ACC112 (cell line): ENCODE results near the gene SNX9.
"Not testable (repeated sequence)": the region's sequence is repeated elsewhere in the genome, so short reads cannot be mapped to it uniquely, and the experiment has no call there.

Experiments used
- H2AFZ ChIP-seq: fragments of 200-600 bp; sonication (generic); one replicate; pipeline ENCODE4 v1.6.0; 2017; ENCODE audit warnings: antibody characterized with exemption, low read length; ENCODE audit not compliant: unreplicated experiment
- H3K27ac ChIP-seq: fragments of 200-600 bp; sonication (generic); 2 replicates; pipeline ENCODE4 v1.5.1; 2014; ENCODE audit warnings: low read depth, mild to moderate bottlenecking, antibody characterized with exemption, low read length, moderate library complexity
- H3K27me3 ChIP-seq: fragments of 200-600 bp; sonication (generic); 2 replicates; pipeline ENCODE4 v1.6.1; 2014; ENCODE audit warnings: mild to moderate bottlenecking, antibody characterized with exemption, low read length, moderate library complexity, mixed read lengths; ENCODE audit not compliant: insufficient read depth
- H3K36me3 ChIP-seq: fragments of 200-600 bp; sonication (generic); 2 replicates; pipeline ENCODE4 v1.6.1; 2016; ENCODE audit warnings: mild to moderate bottlenecking, antibody characterized with exemption, low read length, moderate library complexity, mixed read lengths; ENCODE audit not compliant: insufficient read depth
- H3K4me1 ChIP-seq: fragments of 200-600 bp; sonication (generic); one replicate; pipeline ENCODE4 v1.6.1; 2016; ENCODE audit warnings: low read length, mixed read lengths; ENCODE audit not compliant: insufficient read depth, unreplicated experiment, control insufficient read depth
- H3K4me3 ChIP-seq: fragments of 200-600 bp; sonication (generic); 2 replicates; pipeline ENCODE4 v1.5.1; 2014; ENCODE audit warnings: mild to moderate bottlenecking, low read depth, low read length
- H3K79me2 ChIP-seq: fragments of 200-600 bp; sonication (generic); one replicate; pipeline ENCODE4 v1.6.0; 2016; ENCODE audit warnings: low read length; ENCODE audit not compliant: control insufficient read depth, unreplicated experiment, insufficient read depth

The SNX9 gene

GRCh38 chr6:157847846-157848245, 24.8 kb downstream of the SNX9 start:
- peaks cover 23% of the 10 kb centered on the region for H3K4me1 ChIP-seq
- H2AFZ ChIP-seq = no peak overlapping the region
- H3K36me3 ChIP-seq = 0 out of 2 replicates have a peak, but pooled peaks cover 12% of the 10 kb centered on the region
- no peaks in the 10 kb centered on the region for H3K27me3 ChIP-seq
- H3K27ac ChIP-seq = no peak overlapping the region
- H3K79me2 ChIP-seq = peaks cover 88% of the 10 kb centered on the region
- no peak overlapping the region for H3K4me3 ChIP-seq

GRCh38 chr6:157848693-157849092, 25.6 kb downstream of the SNX9 start:
- peaks cover 23% of the 10 kb centered on the region for H3K4me1 ChIP-seq
- H3K4me3 ChIP-seq = no peak overlapping the region
- no peak overlapping the region for H3K27ac ChIP-seq
- H3K79me2 ChIP-seq = peaks cover 92% of the 10 kb centered on the region
- peaks cover 15% of the 10 kb centered on the region for H3K36me3 ChIP-seq
- no peaks in the 10 kb centered on the region for H3K27me3 ChIP-seq
- no peak overlapping the region for H2AFZ ChIP-seq

GRCh38 chr6:157849288-157850017, 26.4 kb downstream of the SNX9 start:
- H3K27ac ChIP-seq = no peak overlapping the region
- no peak overlapping the region for H2AFZ ChIP-seq
- no peaks in the 10 kb centered on the region for H3K27me3 ChIP-seq
- peaks cover 94% of the 10 kb centered on the region for H3K79me2 ChIP-seq
- no peak overlapping the region for H3K4me3 ChIP-seq
- H3K36me3 ChIP-seq = peaks cover 22% of the 10 kb centered on the region
- peaks cover 16% of the 10 kb centered on the region for H3K4me1 ChIP-seq

- H3K4me1 ChIP-seq = peaks cover 15% of the 10 kb centered on the region
Observed at GRCh38 chr6:157850030-157850429, 27.0 kb downstream of the SNX9 start.

GRCh38 chr6:157853018-157853805, 30.2 kb downstream of the SNX9 start:
- H3K27ac ChIP-seq = no peak overlapping the region
- H3K79me2 ChIP-seq = peaks cover 92% of the 10 kb centered on the region
- no peaks in the 10 kb centered on the region for H3K27me3 ChIP-seq

More at GRCh38 chr6:157850030-157850429, 27.0 kb downstream of the SNX9 start:
- no peak overlapping the region for H3K27ac ChIP-seq
- peaks cover 95% of the 10 kb centered on the region for H3K79me2 ChIP-seq
- H3K4me3 ChIP-seq = no peak overlapping the region
- H3K27me3 ChIP-seq = no peaks in the 10 kb centered on the region
- H2AFZ ChIP-seq = no peak overlapping the region
- peaks cover 26% of the 10 kb centered on the region for H3K36me3 ChIP-seq

GRCh38 chr6:157853902-157854502, 31.0 kb downstream of the SNX9 start:
- no peaks in the 10 kb centered on the region for H3K27me3 ChIP-seq
- peaks cover 26% of the 10 kb centered on the region for H3K36me3 ChIP-seq
- H3K79me2 ChIP-seq = peaks cover 92% of the 10 kb centered on the region
- H3K4me1 ChIP-seq = no peaks in the 10 kb centered on the region
- no peak overlapping the region for H2AFZ ChIP-seq
- no peak overlapping the region for H3K27ac ChIP-seq
- H3K4me3 ChIP-seq = no peak overlapping the region

More at GRCh38 chr6:157853018-157853805, 30.2 kb downstream of the SNX9 start:
- Histone ChIP-seq H3K36me3 (peaks cover 26% of the 10 kb centered on the region), H3K4me3 (no peak overlapping the region), H2AFZ (no peak overlapping the region), H3K4me1 (no peaks in the 10 kb centered on the region)

- no peak overlapping the region for H3K27ac ChIP-seq
- peaks cover 26% of the 10 kb centered on the region for H3K36me3 ChIP-seq
- no peak overlapping the region for H2AFZ ChIP-seq
- no peaks in the 10 kb centered on the region for H3K27me3 ChIP-seq
- H3K4me3 ChIP-seq = no peak overlapping the region
- H3K4me1 ChIP-seq = peaks cover 2% of the 10 kb centered on the region
- H3K79me2 ChIP-seq = peaks cover 91% of the 10 kb centered on the region
Observed at GRCh38 chr6:157855325-157855724, 32.3 kb downstream of the SNX9 start.

- H3K36me3 ChIP-seq = peaks cover 26% of the 10 kb centered on the region
- H3K4me3 ChIP-seq, H2AFZ ChIP-seq, H3K27me3 ChIP-seq, H3K4me1 ChIP-seq, H3K27ac ChIP-seq: not testable (repeated sequence)
- H3K79me2 ChIP-seq = peaks cover 89% of the 10 kb centered on the region
Observed at GRCh38 chr6:157855804-157856203, 32.8 kb downstream of the SNX9 start.

- not testable (repeated sequence) for H2AFZ ChIP-seq, H3K4me3 ChIP-seq, H3K27ac ChIP-seq, H3K27me3 ChIP-seq
- H3K79me2 ChIP-seq = peaks cover 87% of the 10 kb centered on the region
- peaks cover 11% of the 10 kb centered on the region for H3K36me3 ChIP-seq
- peaks cover 21% of the 10 kb centered on the region for H3K4me1 ChIP-seq
Observed at GRCh38 chr6:157858664-157859063, 35.6 kb downstream of the SNX9 start.

GRCh38 chr6:157859775-157860504, 36.9 kb downstream of the SNX9 start:
- Histone ChIP-seq H3K27me3 (no peaks in the 10 kb centered on the region), H3K4me3 (no peak overlapping the region), H3K36me3 (no peaks in the 10 kb centered on the region; the same call in 1 of the 2 replicates), H3K4me1 (peaks cover 21% of the 10 kb centered on the region), H3K79me2 (peaks cover 84% of the 10 kb centered on the region), H2AFZ (no peak overlapping the region), H3K27ac (no peak overlapping the region)
